ENCODE results near the gene RGCC. TPM values are rescaled to one million over a fixed set of nuclear protein-coding genes. Genes with fewer than 3 reads are reported as not detected.

Gene RGCC
- total RNA-seq, 1 experiment from 2014 or later: 2.6 TPM

DNA sequence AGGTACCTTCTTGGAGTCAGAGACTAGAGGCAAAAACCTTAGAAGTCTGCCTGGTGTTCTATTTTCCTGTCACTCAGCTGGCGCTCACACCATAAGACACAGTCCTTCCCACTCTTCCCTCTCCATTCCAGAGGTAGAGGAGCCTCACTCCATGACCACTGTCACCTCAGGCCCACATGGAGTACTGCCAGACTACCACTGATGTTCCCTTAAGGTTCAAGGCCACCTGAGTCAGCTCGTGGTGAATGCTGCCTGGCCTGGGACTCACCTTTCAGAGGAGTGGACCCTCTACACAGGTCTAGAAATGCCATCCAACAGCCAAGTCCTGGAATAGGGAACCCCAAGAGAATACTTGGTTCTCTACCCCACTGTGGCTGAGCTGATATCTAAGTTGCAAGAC lies 29.9 kb downstream of the RGCC start:
- Histone ChIP-seq H3K4me3 (ENCODE audit: low read length) (no peak overlapping the region), H3K9me2 (replicated peaks; ENCODE audit: low read length) (no peaks in the 10 kb centered on the region), H3K9ac (ENCODE audit: low read length) (no peak overlapping the region), H3K27me3 (ENCODE audit: low read length) (no peaks in the 10 kb centered on the region), H4K20me1 (ENCODE audit: low read length) (no peaks in the 10 kb centered on the region), H3K4me1 (ENCODE audit: insufficient read depth, low read length) (no peaks in the 10 kb centered on the region), H3K27ac (ENCODE audit: low read length) (no peak overlapping the region), H3K79me2 (ENCODE audit: low read length) (no peaks in the 10 kb centered on the region), H3K9me3 (ENCODE audit: low read length) (no peaks in the 10 kb centered on the region), H3K36me3 (ENCODE audit: low read depth, low read length) (no peaks in the 10 kb centered on the region), H3F3A (ENCODE audit: low read length, unreplicated experiment) (no peaks in the 10 kb centered on the region), H3K4me2 (ENCODE audit: low read length) (no peak overlapping the region), H2AFZ (ENCODE audit: low read length) (no peak overlapping the region)
- DNase-seq: no peak
- POLR2A ChIA-PET (ENCODE audit: unreplicated experiment): no interaction called here
- no peak for ATAC-seq
- CTCF ChIA-PET: no interaction called here
- TF ChIP-seq EZH2 (IDR thresholded peaks at IDR 0.05; ENCODE audit: low read length, unreplicated experiment): no peak
- TF ChIP-seq, protein P1, sequence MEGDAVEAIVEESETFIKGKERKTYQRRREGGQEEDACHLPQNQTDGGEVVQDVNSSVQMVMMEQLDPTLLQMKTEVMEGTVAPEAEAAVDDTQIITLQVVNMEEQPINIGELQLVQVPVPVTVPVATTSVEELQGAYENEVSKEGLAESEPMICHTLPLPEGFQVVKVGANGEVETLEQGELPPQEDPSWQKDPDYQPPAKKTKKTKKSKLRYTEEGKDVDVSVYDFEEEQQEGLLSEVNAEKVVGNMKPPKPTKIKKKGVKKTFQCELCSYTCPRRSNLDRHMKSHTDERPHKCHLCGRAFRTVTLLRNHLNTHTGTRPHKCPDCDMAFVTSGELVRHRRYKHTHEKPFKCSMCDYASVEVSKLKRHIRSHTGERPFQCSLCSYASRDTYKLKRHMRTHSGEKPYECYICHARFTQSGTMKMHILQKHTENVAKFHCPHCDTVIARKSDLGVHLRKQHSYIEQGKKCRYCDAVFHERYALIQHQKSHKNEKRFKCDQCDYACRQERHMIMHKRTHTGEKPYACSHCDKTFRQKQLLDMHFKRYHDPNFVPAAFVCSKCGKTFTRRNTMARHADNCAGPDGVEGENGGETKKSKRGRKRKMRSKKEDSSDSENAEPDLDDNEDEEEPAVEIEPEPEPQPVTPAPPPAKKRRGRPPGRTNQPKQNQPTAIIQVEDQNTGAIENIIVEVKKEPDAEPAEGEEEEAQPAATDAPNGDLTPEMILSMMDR (conservative IDR thresholded peaks at IDR 0.05; ENCODE audit: low read depth, low read length): no peak
- TF ChIP-seq EZH2phosphoT487 (IDR thresholded peaks at IDR 0.05; ENCODE audit: borderline replicate concordance, low read length): no peak
- BruUV-seq (replicated peaks): no TSS peak
- intact Hi-C loops (cut with micrococcal nuclease): no loop called here

DNA sequence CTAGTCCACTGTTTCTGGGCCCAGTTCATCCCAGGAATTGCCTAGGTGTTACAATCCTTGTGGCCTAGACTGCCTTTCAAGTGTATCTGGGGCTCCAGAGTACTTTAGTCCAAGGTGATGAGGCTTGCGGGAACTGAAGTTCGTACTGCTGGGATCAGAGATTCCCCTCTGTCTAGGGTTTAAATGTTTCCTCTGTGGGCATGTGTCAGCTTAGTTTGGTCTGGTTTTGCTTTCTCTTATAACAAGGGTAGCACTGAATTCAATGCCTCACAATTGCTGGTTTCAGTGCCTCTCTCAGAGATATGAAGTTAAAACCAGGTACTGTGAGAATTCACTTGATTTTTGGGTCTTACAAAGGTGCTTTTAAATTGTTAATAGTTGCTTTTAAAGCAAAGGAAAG lies 30.8 kb downstream of the RGCC start:
- no TSS peak for BruUV-seq (replicated peaks)
- Histone ChIP-seq H3K4me1 (ENCODE audit: insufficient read depth, low read length) (no peaks in the 10 kb centered on the region), H3K9ac (ENCODE audit: low read length) (no peak overlapping the region), H3K9me2 (replicated peaks; ENCODE audit: low read length) (no peaks in the 10 kb centered on the region), H3K79me2 (ENCODE audit: low read length) (no peaks in the 10 kb centered on the region), H3K36me3 (ENCODE audit: low read depth, low read length) (no peaks in the 10 kb centered on the region), H4K20me1 (ENCODE audit: low read length) (no peaks in the 10 kb centered on the region), H3K4me2 (ENCODE audit: low read length) (no peak overlapping the region), H3K27me3 (ENCODE audit: low read length) (no peaks in the 10 kb centered on the region), H3K9me3 (ENCODE audit: low read length) (no peaks in the 10 kb centered on the region), H3F3A (ENCODE audit: low read length, unreplicated experiment) (no peaks in the 10 kb centered on the region), H3K27ac (ENCODE audit: low read length) (no peak overlapping the region), H3K4me3 (ENCODE audit: low read length) (no peak overlapping the region), H2AFZ (ENCODE audit: low read length) (no peak overlapping the region)
- intact Hi-C loops (cut with micrococcal nuclease): no loop called here
- TF ChIP-seq EZH2 (IDR thresholded peaks at IDR 0.05; ENCODE audit: low read length, unreplicated experiment) (no peak), EZH2phosphoT487 (IDR thresholded peaks at IDR 0.05; ENCODE audit: borderline replicate concordance, low read length) (no peak)
- TF ChIP-seq, protein P1 (conservative IDR thresholded peaks at IDR 0.05; ENCODE audit: low read depth, low read length): no peak
- ChIA-PET POLR2A (ENCODE audit: unreplicated experiment) (no interaction called here), CTCF (no interaction called here)
- DNase-seq: no peak
- ATAC-seq: no peak

DNA sequence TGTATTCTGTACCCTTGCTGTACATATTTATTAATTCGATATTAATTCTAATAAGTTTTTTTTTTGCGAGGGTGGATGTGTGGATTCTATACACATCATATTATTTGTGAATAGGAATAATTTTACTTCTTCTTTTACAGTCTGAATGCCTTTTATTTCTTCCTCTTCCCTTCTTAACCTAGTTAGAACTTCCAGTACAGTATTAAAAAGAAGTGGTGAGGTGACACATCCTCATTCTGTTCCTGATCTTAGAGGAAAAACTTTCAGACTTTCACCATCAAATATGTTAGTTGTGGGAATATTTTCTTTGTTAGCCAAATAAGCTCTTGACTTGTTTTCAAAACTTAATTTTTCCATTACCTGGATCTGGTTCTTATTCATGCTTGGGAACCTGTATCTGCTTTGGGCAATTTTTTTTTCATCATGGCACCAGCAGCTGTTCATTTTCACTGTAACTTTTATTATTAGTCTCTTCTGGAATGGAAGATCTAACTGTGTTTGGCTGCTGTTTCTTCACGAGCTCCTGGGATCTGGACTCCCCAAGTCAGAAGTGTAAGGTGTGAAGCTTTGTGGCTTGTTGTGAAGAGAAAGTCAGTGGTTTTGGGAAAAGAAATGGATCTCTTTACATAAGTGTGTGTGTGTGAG lies 33.1 kb downstream of the RGCC start:
- DNase-seq (no peak), ATAC-seq (no peak)
- ChIA-PET CTCF (no interaction called here), POLR2A (ENCODE audit: unreplicated experiment) (no interaction called here)
- no peak overlapping the region for H3K9ac ChIP-seq (ENCODE audit: low read length)
- no peaks in the 10 kb centered on the region for H3K36me3 ChIP-seq (ENCODE audit: low read depth, low read length)
- H3K4me2 ChIP-seq (ENCODE audit: low read length): no peak overlapping the region
- H3K79me2 ChIP-seq (ENCODE audit: low read length): no peaks in the 10 kb centered on the region
- BruUV-seq (replicated peaks): no TSS peak
- H3K9me2 ChIP-seq (replicated peaks; ENCODE audit: low read length): no peaks in the 10 kb centered on the region
- no peaks in the 10 kb centered on the region for H3K4me1 ChIP-seq (ENCODE audit: insufficient read depth, low read length)
- no peaks in the 10 kb centered on the region for H3F3A ChIP-seq (ENCODE audit: low read length, unreplicated experiment)
- H2AFZ ChIP-seq (ENCODE audit: low read length): no peak overlapping the region
- intact Hi-C loops (cut with micrococcal nuclease): no loop called here
- H3K9me3 ChIP-seq (ENCODE audit: low read length): no peaks in the 10 kb centered on the region
- H3K27me3 ChIP-seq (ENCODE audit: low read length): no peaks in the 10 kb centered on the region
- TF ChIP-seq EZH2 (IDR thresholded peaks at IDR 0.05; ENCODE audit: low read length, unreplicated experiment) (no peak), EZH2phosphoT487 (IDR thresholded peaks at IDR 0.05; ENCODE audit: borderline replicate concordance, low read length) (no peak)
- TF ChIP-seq, protein P1 (conservative IDR thresholded peaks at IDR 0.05; ENCODE audit: low read depth, low read length): no peak
- H4K20me1 ChIP-seq (ENCODE audit: low read length): no peaks in the 10 kb centered on the region
- H3K4me3 ChIP-seq (ENCODE audit: low read length): no peak overlapping the region
- H3K27ac ChIP-seq (ENCODE audit: low read length): no peak overlapping the region

Measured in PC-3 (cell line).